HG02973 (cell line): ENCODE measurements around the gene POLD2.

Experiments used
- ATAC-seq: cut with Tn5 transposase; IDR thresholded peaks from one replicate; pipeline ENCODE4 v1.9.1; 2021; ENCODE audit warnings: moderate library complexity; ENCODE audit not compliant: unreplicated experiment

POLD2 gene

GRCh38 chr7:44083796-44084195, 39.6 kb downstream of the POLD2 start:
- ATAC-seq = no peak

- peak; percentile 89 for ATAC-seq
Measured at GRCh38 chr7:44082541-44083207, 40.7 kb downstream of the POLD2 start.

- ATAC-seq = no peak
Measured at GRCh38 chr7:44081266-44081748, 42.0 kb downstream of the POLD2 start.

GRCh38 chr7:44080686-44081265, 42.6 kb downstream of the POLD2 start:
- ATAC-seq = no peak

- no peak for ATAC-seq
Measured at GRCh38 chr7:44080118-44080517, 43.2 kb downstream of the POLD2 start.

- no peak for ATAC-seq
Measured at GRCh38 chr7:44079331-44080021, 43.9 kb downstream of the POLD2 start.

GRCh38 chr7:44078521-44078920, 44.8 kb downstream of the POLD2 start:
- no peak for ATAC-seq

- ATAC-seq = no peak
Measured at GRCh38 chr7:44077681-44078091, 45.7 kb downstream of the POLD2 start.

- ATAC-seq = no peak
Measured at GRCh38 chr7:44077061-44077460, 46.3 kb downstream of the POLD2 start.

GRCh38 chr7:44076101-44076895, 47.0 kb downstream of the POLD2 start:
- ATAC-seq = no peak

- ATAC-seq = no peak
Measured at GRCh38 chr7:44075296-44076075, 47.9 kb downstream of the POLD2 start.

- ATAC-seq = no peak
Measured at GRCh38 chr7:44074349-44074695, 49.0 kb downstream of the POLD2 start.

GRCh38 chr7:44073664-44074348, 49.5 kb downstream of the POLD2 start:
- no peak for ATAC-seq

GRCh38 chr7:44072364-44073231, 50.8 kb downstream of the POLD2 start:
- no peak for ATAC-seq

- ATAC-seq = no peak
Measured at GRCh38 chr7:44071726-44072363, 51.5 kb downstream of the POLD2 start.

- no peak for ATAC-seq
Measured at GRCh38 chr7:44068054-44068453, 55.3 kb downstream of the POLD2 start.

GRCh38 chr7:44067064-44067951, 56.0 kb downstream of the POLD2 start:
- no peak for ATAC-seq
